Hepatocyte (in vitro differentiated cells): ENCODE data around the gene MED9. TPM values are rescaled to one million over a fixed set of nuclear protein-coding genes. Genes with fewer than 3 reads are reported as not detected.

Experiments used
- DNase-seq: peaks from one replicate; pipeline ENCODE4 v3.0.0-alpha.2; 2016; ENCODE audit warnings: low spot score
- H2AFZ ChIP-seq: fragments of 200-600 bp; sonication (generic); 2 replicates; pipeline ENCODE4 v1.6.0; 2016; ENCODE audit warnings: antibody characterized with exemption, mild to moderate bottlenecking
- H3K27ac ChIP-seq: fragments of 200-600 bp; sonication (generic); 2 replicates; pipeline ENCODE4 v1.5.1; 2016; ENCODE audit warnings: mild to moderate bottlenecking
- H3K27me3 ChIP-seq: fragments of 200-600 bp; sonication (generic); 2 replicates; pipeline ENCODE4 v1.6.1; 2016
- H3K36me3 ChIP-seq: fragments of 200-600 bp; sonication (generic); replicated peaks from 2 replicates; pipeline ENCODE4 v1.5.1; 2016; ENCODE audit warnings: low read depth; ENCODE audit not compliant: insufficient read depth
- H3K4me1 ChIP-seq: fragments of 200-600 bp; sonication (generic); 2 replicates; pipeline ENCODE4 v1.5.1; 2016; ENCODE audit warnings: mild to moderate bottlenecking, moderate library complexity; ENCODE audit not compliant: insufficient read depth
- H3K4me2 ChIP-seq: fragments of 200-600 bp; sonication (generic); 2 replicates; pipeline ENCODE4 v1.6.0; 2016
- H3K4me3 ChIP-seq: fragments of 200-600 bp; sonication (generic); 2 replicates; pipeline ENCODE4 v1.5.1; 2016; ENCODE audit warnings: mild to moderate bottlenecking
- H3K79me2 ChIP-seq: fragments of 200-600 bp; sonication (generic); 2 replicates; pipeline ENCODE4 v1.6.0; 2017; ENCODE audit warnings: mild to moderate bottlenecking
- H3K9me2 ChIP-seq: fragments of 200-600 bp; sonication (generic); replicated peaks from 2 replicates; pipeline ENCODE4 v1.6.0; 2017; ENCODE audit warnings: mild to moderate bottlenecking; ENCODE audit not compliant: insufficient read depth
- H3K9me3 ChIP-seq: fragments of 200-600 bp; sonication (generic); 2 replicates; pipeline ENCODE4 v1.5.1; 2016; ENCODE audit warnings: low read depth, mild to moderate bottlenecking
- H4K20me1 ChIP-seq: fragments of 200-600 bp; sonication (generic); 2 replicates; pipeline ENCODE4 v1.6.0; 2016; ENCODE audit warnings: mild to moderate bottlenecking; ENCODE audit not compliant: insufficient read depth, poor library complexity, severe bottlenecking
- CTCF ChIP-seq: fragments of 200-600 bp; sonication (generic); IDR thresholded peaks from 2 replicates; pipeline ENCODE4 v1.5.1; 2016; ENCODE audit warnings: antibody characterized with exemption, mild to moderate bottlenecking; ENCODE audit not compliant: poor library complexity
- EZH2 ChIP-seq: fragments of 200-600 bp; sonication (generic); IDR thresholded peaks from 2 replicates; pipeline ENCODE4 v1.6.1; 2016; ENCODE audit warnings: antibody characterized with exemption, mild to moderate bottlenecking, borderline replicate concordance
- EZH2phosphoT487 ChIP-seq: fragments of 200-600 bp; sonication (generic); IDR thresholded peaks from one replicate; pipeline ENCODE4 v1.6.1; 2018; ENCODE audit warnings: antibody characterized with exemption, mild to moderate bottlenecking, low read depth, moderate library complexity; ENCODE audit not compliant: unreplicated experiment, severe bottlenecking
- WGBS: methylation state at CpG from one replicate; pipeline ENCODE4 v1.1.6; 2016; ENCODE audit warnings: low lambda C conversion rate; ENCODE audit errors: missing lambda C conversion rate; 5-methylcytosine and 5-hydroxymethylcytosine counted together
- polyA plus RNA-seq: library from polyadenylated mRNA; unstranded; fragments of >200 nt; fragmentation: Nextera tagmentation; extraction: Ambion mirVana; gene quantifications from 2 replicates; pipeline ENCODE4 v1.2.1, GENCODE V29; 2016
- total RNA-seq: library from RNA; depleted of rRNA; stranded (reverse); fragments of >200 nt; gene quantifications from 2 replicates; pipeline ENCODE4 v1.2.3, GENCODE V29; 2014

MED9 gene
- total and polyA plus RNA-seq, 2 experiments from 2014 or later, result 17.1 to 17.3 TPM

- WGBS, result 74% methylated on average over 5 of the region's 5 CpGs
- H3K4me2 ChIP-seq, result no peak overlapping the region
- no peaks in the 10 kb centered on the region for H3K36me3 ChIP-seq
- no peak for DNase-seq
- TF ChIP-seq EZH2phosphoT487 (no peak), CTCF (no peak), EZH2 (no peak)
- H3K9me3 ChIP-seq, result no peaks in the 10 kb centered on the region
- H3K79me2 ChIP-seq, result no peaks in the 10 kb centered on the region
- H3K27ac ChIP-seq, result no peak overlapping the region
- H3K9me2 ChIP-seq, result no peaks in the 10 kb centered on the region
- no peak overlapping the region for H3K4me3 ChIP-seq
- no peaks in the 10 kb centered on the region for H4K20me1 ChIP-seq
- no peaks in the 10 kb centered on the region for H3K4me1 ChIP-seq
- no peak overlapping the region for H2AFZ ChIP-seq
- peaks cover 6% of the 10 kb centered on the region for H3K27me3 ChIP-seq
Observed at GRCh38 chr17:17466511-17466910, 10.3 kb upstream of the MED9 start.

DNA sequence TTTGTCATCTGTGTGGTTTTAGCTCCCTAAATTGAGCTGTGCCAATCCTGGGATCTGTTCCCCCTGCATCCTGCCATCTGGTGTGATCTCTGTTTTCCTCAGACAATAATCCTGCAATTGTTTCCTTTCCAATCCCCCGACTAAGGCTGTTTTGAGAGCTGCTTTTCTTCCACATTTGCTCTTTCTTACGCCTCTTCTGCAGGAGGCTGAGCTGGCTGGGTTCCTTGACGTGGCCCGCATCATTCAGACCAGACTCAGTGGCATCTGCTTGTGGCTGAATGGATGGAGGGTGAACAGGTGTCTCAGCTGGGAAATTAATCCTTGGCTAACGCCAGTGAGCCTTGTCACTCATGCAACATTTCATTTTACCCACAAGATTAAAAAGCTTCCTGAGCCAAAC is 9.8 kb upstream of the MED9 start:
- 78% methylated on average over 5 of the region's 5 CpGs for WGBS

GRCh38 chr17:17467720-17468119 is 9.1 kb upstream of the MED9 start:
- H4K20me1 ChIP-seq, result no peaks in the 10 kb centered on the region
- peaks cover 6% of the 10 kb centered on the region for H3K27me3 ChIP-seq
- 37% methylated on average over 5 of the region's 5 CpGs for WGBS
- no peak for TF ChIP-seq CTCF
- TF ChIP-seq EZH2phosphoT487, result no peak
- TF ChIP-seq EZH2, result no peak
- no peaks in the 10 kb centered on the region for H3K9me3 ChIP-seq
- H3K4me1 ChIP-seq, result no peaks in the 10 kb centered on the region
- H2AFZ ChIP-seq, result no peak overlapping the region
- DNase-seq, result peak; percentile 74
- no peaks in the 10 kb centered on the region for H3K79me2 ChIP-seq
- no peaks in the 10 kb centered on the region for H3K9me2 ChIP-seq
- no peaks in the 10 kb centered on the region for H3K36me3 ChIP-seq
- H3K4me2 ChIP-seq, result no peak overlapping the region
- no peak overlapping the region for H3K4me3 ChIP-seq
- peak overlapping the region; percentile 39 for H3K27ac ChIP-seq

More for the DNA sequence above, 9.8 kb upstream of the MED9 start:
- no peak overlapping the region for H3K4me2 ChIP-seq
- no peaks in the 10 kb centered on the region for H4K20me1 ChIP-seq
- TF ChIP-seq CTCF, result no peak
- no peak for TF ChIP-seq EZH2phosphoT487
- no peak for TF ChIP-seq EZH2
- H3K4me1 ChIP-seq, result no peaks in the 10 kb centered on the region
- no peak overlapping the region for H3K4me3 ChIP-seq
- peaks cover 6% of the 10 kb centered on the region for H3K27me3 ChIP-seq
- H3K36me3 ChIP-seq, result no peaks in the 10 kb centered on the region
- no peak for DNase-seq
- H3K27ac ChIP-seq, result peak overlapping the region; percentile 39
- H3K9me2 ChIP-seq, result no peaks in the 10 kb centered on the region
- H3K9me3 ChIP-seq, result no peaks in the 10 kb centered on the region
- H3K79me2 ChIP-seq, result no peaks in the 10 kb centered on the region
- H2AFZ ChIP-seq, result no peak overlapping the region
